CD4-positive, alpha-beta T cell treated with Interferon gamma for 1 hour (primary cell): Measurements from ENCODE around the gene TBC1D1.

Source experiments
- DNase-seq: peaks from one replicate; pipeline ENCODE4 v3.0.0-alpha.2; 2020

Gene TBC1D1

DNA sequence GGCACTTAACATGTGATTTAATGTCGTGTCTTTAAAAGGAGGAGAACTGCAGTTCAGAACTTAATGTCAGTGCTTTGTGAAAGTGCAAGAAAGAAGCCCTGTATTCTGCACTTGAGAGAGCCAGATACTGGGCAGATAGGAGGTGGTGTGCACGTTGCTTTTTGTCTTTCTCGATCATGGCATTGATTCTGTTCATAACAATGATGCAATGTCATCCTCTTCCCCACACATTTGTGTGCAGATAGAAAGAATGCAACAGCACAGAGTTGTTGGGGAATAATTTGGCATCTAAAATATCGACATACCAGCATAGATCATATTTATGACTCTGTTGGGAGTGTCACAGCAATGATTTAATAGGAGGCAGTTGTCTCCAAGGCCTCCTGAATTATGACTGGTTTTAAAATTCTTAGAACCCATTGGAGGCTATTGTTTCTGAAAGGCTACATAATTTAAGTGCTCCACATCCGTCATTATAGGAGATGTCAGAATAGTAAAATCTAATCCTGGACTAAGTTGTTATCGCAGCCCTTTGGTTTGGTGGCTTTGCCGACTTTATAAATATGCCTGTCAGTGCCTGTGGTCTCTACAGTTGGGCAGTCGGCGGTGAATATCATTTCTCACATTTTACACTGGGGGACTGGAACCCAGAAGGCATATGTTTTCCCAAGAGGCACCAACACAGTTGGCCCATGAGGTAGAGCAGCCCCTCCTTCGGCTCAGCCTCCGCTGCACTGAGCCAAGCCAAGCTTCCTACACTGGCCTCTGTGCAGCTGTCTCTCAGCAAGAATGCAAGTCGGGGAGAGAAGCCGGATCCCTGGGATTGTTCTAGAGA is 194.2 kb downstream of the TBC1D1 start:
- DNase-seq, result no peak

DNA sequence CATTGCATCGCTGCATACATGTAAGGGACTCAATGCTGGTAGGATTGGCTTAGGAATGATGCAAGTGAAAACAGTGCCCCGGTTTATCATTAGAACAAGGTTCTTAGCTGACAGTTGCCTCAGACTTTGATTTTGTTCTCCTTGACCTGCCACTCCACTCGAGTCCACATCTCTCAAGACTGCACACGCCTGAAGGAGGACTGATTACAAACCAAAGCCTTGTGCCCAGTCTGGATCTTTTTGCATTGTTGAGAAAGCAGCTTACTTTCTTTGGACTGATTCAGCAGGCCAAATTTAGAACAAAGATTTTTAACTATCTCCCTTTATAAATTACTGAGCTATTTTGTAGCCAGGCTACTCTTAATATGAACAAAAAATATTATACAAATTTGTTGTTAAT is 194.9 kb downstream of the TBC1D1 start:
- DNase-seq, result no peak

DNA sequence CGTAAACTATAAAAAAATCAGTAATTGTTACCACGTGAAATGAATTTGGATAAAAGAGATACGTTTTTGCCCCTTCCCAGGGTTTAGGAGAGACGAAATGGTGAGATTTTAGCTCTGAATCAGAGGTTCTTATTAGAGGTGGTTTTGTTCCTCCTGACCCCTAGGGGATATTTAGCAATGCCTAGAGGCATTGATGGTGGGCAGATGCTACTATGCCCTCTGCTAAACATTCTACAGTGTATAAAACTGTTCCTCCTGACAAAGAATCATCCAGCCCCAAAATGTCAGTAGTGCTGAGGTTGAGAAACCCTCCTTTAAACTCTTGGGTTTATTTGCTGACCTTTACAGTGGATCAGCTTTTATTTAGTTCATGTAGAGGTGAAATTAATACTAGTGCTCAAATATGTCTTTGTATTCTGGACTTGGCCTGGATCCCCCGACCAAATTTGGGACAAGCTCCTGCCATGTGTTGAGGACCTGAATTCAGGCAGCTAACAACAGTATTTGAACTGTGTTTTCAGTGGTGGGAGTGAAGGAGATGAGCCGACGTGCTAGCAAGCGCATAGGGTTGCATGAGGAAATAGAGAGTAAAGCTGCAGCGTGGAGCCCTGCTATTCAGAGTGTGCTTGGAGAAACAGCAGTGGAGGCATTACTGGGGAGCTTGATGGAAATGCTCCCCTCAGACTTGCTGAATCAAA is 195.4 kb downstream of the TBC1D1 start:
- DNase-seq, result no peak

DNA sequence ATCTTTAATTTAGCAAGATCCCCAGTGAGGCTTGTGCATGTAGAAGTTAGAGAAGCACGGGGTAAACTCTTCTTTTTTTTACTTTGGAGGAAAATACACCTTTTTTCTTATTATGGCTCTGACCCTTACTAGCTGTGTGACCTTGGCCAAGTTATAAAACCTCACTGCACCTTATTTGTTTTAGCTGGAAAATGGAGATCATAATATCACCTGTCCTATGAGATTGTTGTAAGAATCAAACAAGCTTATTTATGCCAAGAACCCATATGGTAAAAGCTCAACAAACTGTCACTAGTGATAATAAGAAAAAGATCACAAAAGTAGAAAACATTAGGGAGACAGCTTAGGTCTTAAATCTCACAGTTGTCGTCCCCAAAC is 196.0 kb downstream of the TBC1D1 start:
- DNase-seq, result no peak

DNA sequence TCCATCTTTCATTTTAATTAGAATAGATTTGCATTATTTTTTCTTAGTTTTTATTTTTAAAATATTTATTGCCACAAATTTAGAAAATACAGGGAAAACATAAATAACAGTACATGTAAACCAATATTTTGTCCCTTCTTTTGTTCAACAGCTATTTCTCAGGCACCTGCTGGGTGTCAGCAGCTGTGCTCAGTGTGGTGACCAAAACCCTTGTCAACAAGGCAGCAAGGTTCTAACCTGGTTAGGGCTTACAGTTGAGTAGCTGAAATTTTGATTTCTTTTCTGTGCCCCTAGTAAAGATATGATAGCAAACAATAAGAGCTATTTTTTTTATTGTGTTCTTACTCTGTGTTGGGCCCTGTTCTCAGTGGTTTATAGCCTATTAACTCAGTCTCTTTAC is 197.4 kb downstream of the TBC1D1 start:
- no peak for DNase-seq

DNA sequence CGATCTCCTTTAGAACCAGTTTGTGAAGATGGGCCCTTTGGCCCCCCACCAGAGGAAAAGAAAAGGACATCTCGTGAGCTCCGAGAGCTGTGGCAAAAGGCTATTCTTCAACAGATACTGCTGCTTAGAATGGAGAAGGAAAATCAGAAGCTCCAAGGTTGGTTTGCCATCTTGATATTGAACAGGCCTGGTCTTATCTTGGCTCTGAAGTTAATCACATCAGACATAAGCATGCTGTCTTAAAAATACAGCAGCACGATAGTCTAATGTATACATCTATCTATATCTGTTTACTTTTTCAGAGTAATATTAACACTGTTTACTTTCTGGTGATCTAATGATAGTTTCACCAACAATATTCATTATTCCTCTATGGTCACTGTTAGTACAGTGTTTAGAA is 199.1 kb downstream of the TBC1D1 start:
- no peak for DNase-seq

DNA sequence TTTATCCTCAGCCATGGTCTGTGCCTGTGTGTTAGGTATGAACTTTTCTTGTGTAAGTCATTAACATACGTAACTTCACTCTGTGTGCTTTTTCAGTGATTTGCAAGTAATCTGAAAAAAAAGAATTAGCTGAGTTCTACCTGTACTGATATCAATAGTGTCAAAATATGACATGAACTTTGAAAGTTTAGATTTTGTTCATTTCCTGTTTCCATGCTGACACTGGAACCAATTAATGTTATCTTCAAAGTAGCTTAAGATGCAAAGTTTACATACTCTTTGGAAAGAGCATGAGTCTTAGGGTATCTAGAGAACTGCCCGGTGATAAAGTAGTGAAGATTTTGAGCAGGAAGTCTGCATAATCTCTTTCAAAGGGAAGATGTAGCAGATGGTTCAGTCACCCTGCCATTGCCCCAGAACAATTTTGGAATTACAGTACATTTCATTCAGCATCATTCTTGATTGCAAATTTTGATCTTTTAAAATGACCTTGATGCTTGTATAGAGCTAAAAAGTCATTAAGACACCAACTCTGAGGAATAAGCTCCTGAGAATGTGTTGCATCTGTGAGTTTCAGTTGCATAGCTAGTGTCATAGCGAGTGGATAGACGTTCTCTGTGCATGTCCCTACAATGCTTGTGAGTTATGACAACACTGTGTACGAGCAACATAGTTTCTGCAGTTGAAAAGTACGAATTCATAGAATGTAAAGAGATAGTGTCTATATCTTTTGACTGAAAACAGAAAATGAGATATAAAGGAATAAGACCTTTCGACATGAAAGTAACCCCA is 199.8 kb downstream of the TBC1D1 start:
- no peak for DNase-seq

DNA sequence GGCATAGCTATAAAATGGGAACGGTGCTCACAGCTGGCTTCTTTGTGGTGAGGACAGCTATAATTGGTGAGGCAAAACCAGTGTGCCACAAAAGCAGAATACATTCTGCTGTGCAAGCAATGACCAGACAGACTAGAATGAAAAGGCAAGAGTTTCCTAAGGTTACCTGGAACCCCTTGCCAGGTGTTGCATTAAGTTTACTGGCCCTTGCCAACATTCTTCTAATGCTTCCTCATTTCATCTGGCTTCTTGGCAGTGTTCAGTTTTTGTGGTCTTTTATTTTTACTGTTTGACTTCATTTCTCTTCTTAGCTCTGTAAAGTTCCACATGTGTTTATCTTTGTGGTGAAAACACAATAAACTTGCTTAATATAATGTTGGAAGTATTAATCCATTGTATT is 200.8 kb downstream of the TBC1D1 start:
- no peak for DNase-seq

DNA sequence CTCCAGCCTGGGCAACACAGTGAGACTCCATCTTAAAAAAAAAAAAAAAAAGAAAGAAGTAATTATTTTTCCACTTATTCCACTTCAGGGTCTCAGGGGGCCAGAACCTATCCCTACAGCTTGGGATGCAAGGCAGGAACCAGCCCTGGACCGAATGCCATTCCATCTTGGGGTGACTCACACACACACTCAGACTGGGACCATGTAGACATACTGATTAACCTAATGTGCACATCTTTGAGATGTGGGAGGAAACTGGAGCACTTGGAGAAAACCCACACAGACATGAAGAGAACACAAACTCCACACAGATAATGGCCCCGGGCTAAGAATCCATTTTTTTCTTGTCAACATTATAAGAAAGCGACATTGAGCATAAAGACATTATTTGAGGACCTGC is 201.8 kb downstream of the TBC1D1 start:
- DNase-seq, result no peak

DNA sequence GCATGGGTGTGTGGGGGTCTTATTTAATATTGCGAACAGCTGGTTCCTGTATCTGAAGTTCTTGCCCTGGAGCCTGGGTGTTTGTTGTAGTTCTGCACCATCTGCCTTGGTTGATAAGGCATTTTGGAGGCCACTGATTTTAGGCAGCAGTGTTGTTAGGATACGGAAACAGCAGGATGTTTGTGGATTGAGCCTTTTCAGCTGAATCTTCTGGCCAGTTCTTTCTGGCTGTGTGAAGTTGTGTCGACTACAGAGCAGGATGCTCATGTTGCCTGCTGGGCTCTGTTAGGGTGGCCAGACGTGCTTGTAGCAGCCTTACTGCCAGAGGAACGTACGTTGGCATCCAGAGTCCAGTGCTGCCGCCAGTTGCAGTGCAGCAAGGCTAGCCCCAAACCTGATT is 203.5 kb downstream of the TBC1D1 start:
- DNase-seq, result no peak

DNA sequence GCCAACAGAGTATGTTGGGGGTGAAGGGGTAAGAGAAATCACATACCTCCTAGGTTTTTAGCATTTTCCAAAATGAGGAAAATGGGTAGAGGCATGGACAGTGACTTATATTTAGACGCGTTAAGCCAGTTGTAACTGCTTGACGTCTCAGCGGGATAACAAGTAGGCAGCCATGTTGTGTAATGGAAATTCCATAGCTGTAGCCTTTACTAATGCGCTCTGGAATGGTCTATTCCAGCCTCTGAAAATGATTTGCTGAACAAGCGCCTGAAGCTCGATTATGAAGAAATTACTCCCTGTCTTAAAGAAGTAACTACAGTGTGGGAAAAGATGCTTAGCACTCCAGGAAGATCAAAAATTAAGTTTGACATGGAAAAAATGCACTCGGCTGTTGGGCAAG is 204.8 kb downstream of the TBC1D1 start:
- DNase-seq, result no peak

DNA sequence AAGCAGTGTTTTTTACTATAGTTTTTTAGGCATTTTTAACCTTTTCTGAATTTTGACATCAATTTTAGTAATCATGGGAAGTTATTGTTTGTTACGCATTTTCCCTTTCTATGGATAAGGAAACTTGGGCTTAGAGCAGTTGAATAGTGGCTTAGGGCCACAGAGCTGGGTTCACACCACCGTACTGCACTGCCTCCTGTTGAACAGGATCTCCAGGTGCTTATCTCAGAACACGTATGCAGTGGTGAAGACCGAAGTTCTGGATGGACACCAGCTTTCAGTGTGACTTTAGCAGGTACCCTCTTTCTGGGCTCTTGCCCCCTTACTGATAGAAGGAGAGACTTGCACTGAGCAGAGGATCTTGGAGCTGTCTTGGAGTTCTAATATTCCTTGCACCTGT is 206.9 kb downstream of the TBC1D1 start:
- no peak for DNase-seq

DNA sequence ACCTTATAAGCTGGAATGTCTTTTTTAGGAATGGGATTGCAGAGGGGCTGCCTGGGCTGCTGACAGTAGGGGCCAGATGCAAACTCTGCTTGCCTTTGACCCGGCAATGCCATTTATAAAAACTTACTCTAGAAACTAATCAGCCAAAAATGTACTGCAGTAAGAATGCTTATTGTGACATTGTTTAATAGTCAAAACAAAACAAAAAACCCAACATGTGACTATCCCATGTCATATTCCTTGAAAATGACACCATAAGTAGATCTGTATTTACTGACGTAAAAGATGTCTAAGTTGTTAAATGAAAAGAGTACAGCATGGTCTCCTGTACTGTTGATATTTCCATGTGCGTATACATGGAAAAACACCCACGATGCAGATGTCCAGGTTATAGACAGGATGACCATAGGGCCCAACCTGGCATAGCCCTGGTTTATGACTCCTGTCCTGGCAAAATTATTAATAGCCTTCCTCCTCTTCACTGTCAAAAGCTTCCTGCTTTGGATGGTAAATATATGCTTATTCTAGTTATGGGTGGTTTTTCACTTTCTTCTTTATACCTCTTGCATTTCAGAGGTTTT is 208.2 kb downstream of the TBC1D1 start:
- no peak for DNase-seq

DNA sequence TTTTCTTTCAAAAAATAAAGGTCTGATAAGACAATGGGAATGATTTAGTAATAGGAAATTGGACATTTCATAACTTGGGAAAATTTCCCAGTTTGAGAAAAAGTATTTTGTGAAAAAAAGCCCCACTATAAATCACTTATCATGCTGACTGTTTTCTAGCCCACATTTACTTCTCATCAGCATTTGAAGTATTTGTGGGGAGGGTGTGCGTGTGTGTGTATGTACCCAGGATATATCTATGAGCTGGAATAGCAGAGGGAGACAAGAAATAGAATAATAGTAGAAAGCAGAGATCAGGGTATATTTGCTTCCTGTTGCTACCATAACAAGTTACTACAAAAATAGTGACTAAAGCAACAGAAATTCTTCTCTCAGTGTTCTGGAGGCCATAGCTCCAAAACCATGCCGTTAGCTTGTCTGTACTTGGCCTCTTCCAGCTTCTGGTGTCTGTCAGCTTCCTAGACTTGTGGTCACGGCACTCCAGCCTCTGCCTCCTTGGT is 209.1 kb downstream of the TBC1D1 start:
- no peak for DNase-seq

DNA sequence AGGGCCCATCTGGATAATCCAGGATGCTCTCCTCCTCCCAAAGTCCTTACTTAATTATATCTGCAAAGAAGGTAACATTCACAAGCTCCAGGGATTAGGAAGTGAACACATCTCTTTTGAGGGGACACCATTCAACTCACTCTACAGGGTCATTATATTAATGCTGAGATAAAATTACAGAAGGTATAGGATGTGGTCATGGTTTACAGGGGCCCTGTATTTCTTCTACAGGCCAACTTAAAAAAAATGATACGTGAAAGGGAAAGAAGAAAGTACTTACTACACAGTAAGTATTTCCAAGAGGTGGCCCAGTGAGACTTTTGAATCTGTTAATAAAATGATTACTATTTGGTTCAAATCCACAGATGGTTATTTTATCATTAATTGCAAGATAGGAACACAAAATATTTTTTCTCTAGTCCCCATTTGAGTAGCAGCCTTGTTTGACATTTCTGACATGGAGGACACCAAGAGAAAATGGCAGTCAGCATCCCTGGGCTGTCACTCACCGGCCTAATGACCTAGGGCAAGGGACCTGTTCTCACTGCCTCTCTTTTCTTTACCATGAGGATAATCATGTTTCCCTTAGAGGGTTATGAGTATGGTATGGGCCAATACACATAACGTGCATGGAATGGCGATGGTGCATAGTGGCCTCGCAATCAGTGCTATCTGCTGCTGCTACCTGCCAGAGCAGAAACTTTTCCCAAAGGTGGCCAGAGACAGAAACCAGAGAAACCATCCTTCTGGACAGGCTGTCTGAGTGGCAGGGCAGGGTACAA is 209.8 kb downstream of the TBC1D1 start:
- no peak for DNase-seq

DNA sequence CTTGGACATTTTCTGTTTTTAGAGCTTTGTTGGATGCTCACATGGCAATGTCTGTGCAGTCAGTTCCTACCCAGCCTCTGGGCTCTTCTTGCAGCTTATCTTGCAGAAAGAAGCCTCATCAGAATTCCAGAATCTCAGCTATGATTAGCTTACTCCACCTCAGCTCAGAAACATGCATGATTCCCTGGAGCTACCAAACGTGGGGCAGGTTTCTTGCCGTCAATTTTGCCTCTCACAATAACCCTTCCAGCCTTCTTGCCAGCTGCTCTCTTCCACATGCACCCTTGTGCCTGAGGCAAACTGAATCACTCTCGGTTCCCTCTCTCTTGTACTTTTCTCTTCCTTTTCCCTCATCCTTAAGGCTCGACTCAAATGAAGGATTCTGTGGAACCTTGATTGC is 210.7 kb downstream of the TBC1D1 start:
- no peak for DNase-seq

DNA sequence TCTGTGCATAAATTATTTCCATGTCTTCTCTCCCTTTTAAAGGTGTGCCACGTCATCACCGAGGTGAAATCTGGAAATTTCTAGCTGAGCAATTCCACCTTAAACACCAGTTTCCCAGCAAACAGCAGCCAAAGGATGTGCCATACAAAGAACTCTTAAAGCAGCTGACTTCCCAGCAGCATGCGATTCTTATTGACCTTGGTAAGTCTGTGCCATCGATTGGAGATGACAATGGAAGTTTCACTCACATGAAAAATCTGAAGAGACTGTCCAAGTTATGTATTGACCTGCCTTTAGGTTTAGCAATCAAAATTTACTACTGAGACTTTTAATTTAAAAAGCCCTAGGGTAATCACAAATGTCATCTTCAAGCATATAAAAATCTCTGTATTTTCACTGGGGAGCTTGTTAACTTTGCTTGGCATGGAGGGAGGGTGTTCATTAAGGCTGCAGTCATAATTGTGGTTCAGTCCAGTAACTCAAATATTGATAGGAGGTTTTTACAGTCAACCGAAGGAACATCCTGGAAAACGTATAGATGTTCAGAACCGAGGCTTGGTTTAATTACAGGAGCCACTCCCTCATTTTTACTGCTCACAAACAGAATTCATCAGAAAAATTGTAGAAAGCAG is 212.2 kb downstream of the TBC1D1 start:
- DNase-seq, result no peak

DNA sequence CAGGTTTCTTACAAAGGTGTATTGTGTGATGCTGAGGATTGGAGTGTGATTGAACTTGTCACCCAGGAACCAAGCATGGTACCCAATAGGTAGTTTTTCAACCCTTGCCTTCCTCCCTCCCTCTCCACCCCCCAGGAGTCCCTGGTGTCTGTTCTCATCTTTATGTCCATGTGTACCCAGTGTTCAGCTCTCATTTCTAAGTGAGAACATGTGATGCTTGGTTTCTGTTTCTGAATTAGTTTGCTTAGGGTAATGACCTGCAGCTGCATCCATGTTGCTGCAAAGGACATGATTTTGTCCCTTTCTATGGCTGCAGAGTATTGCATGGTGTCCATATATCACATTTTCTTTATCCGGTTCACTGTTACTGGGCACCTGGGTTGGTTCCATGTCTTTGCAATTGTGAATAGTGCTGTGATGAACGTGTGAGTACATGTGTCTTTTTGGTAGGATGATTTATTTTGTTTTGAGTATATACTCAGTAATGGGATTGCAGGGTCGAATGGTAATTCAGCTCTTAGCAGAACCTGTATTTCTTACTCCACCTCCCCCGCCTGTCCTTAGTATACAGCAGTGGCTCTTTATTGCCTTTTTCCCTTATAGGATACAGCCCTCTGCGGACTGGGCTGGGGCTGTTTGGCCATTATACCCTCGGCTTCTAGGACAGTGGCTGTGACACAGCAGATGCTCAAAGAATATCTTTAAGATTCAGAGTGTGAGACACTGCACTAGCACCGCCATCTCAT is 214.8 kb downstream of the TBC1D1 start:
- DNase-seq, result no peak

DNA sequence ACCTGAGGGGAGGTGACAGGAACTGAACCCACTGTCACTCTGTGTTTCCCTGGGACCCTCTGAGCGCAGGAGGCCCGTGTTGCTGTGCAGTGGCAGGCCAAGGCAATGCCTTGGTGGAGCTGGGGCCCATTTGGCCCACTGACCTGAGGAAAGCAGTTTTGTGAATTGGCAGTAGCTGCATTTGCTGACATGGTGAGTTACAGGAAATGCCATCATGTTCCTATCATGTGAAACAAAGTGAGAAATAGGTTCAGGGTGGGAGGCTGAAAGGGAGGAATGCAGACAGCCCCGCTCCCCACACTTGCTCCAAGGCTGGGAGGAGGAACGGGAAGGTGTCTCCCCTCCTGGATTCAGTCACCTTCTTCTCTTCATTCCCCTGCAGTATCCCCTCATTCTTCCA is 215.4 kb downstream of the TBC1D1 start:
- no peak for DNase-seq

DNA sequence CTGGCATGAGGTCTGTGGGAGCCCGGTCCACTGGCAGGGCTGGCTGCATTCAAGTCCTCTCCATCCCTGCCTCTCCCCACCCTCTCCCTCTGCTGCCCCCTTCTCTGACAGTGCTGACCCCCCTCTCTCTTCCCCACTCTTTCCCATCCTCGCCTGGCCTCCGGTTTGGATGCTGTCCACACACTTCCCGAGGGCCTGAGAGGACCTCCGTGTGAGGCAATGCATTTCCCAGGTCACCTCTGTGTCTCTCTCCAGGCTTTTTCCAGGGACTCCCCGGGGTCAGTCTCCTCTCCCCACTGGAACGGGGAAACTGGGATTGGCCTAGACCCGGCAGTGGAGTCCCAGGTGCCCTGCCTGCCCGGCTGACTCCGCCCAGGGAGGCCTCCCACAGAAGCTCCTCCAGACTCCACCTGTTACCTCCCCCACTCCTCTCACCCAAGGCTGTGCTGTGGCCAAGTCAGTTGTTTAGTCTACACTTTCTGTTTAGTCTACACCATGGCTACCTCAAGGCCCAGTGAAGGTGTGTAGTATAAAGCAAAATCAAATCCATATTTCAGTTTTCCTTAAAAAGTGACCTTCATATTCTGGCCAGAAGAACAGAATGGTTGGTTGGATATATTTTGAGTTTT is 216.1 kb downstream of the TBC1D1 start:
- DNase-seq, result no peak

DNA sequence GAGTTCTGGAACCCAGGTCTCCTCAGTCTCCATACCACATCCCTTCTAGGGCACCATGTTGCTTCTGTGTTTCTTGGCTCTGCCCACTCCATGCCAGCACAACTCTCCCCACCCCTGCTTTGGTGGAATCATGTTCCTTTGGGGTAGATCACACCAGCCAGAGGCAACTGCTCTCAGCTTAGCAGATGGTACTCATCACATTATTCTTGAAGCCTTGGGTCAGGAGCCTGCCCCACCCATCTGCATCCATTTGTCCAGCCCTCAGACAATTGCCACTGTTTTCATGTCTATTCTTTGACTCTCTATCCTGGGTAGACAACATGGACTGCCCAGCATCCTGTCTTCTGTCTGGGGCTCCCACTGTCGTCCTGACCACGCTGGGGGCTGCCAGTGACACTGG is 216.9 kb downstream of the TBC1D1 start:
- no peak for DNase-seq
